ENCODE data around the gene NAPSA. TPM values are rescaled to one million over a fixed set of nuclear protein-coding genes. Genes with fewer than 3 reads are reported as not detected.

Gene NAPSA
- total RNA-seq, 1 donor from 2014 or later = 1.3 TPM

GRCh38 chr19:50313812-50314536 is 51.5 kb downstream of the NAPSA start:
- Mint-ChIP-seq H3K27ac (ENCODE audit: unreplicated experiment) (no peak overlapping the region), H3K36me3 (ENCODE audit: unreplicated experiment) (no peaks in the 10 kb centered on the region), H3K4me3 (ENCODE audit: unreplicated experiment) (no peak overlapping the region), H3K27me3 (ENCODE audit: unreplicated experiment) (peaks cover 43% of the 10 kb centered on the region), H3K9me3 (ENCODE audit: unreplicated experiment) (no peaks in the 10 kb centered on the region), H3K4me1 (ENCODE audit: unreplicated experiment) (peaks cover 4% of the 10 kb centered on the region)
- no peak for TF ChIP-seq CTCF (IDR thresholded peaks at IDR 0.05)
- no peak for DNase-seq (ENCODE audit: extremely low spot score, unreplicated experiment)

DNA sequence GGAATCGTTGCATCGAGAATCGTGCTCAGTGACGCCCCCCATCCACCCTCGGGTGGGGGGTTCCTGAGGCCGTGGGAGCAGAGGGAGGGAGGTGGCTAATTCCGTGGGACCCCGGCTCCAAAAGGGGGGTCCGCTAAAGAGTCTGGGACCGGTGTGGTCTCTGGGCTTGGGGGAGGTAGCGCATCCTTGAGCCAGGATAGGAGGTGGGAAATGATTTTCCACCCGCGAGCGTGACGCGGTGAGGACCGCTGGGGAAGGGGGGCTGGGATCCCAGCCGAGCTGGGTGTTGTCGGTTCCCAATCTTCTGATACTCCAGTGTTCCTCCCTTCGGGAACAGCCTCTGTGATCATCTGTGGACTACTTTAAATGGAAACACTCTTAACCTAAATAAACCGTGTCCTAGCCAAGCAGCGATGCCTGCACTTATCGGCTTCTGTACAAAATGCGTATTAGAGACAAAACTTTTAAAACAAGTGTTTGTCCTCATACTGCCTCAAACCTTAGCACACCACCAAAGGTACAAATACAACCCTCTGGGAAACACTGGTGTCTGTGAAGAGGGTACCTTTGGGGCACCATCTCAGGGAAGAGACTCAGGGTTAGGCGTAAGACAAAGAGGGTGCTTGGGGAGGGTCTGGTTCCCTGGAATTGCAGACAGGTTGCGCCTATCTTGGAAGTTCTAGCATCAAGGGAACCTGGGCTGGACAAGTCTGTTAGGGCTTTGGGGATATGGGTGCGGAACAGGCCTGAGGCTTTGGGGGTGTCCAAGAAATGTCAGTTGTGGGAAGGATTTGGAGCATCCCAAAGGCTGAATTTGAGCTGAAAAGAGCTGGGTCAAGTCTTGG is 52.2 kb downstream of the NAPSA start:
- no peaks in the 10 kb centered on the region for H3K36me3 Mint-ChIP-seq (ENCODE audit: unreplicated experiment)
- H3K27me3 Mint-ChIP-seq (ENCODE audit: unreplicated experiment) = peaks cover 48% of the 10 kb centered on the region
- H3K9me3 Mint-ChIP-seq (ENCODE audit: unreplicated experiment) = no peaks in the 10 kb centered on the region
- no peak overlapping the region for H3K4me3 Mint-ChIP-seq (ENCODE audit: unreplicated experiment)
- DNase-seq (ENCODE audit: extremely low spot score, unreplicated experiment) = no peak
- no peak for TF ChIP-seq CTCF (IDR thresholded peaks at IDR 0.05)
- H3K27ac Mint-ChIP-seq (ENCODE audit: unreplicated experiment) = no peak overlapping the region
- peaks cover 4% of the 10 kb centered on the region for H3K4me1 Mint-ChIP-seq (ENCODE audit: unreplicated experiment)

GRCh38 chr19:50311723-50312635 is 53.5 kb downstream of the NAPSA start:
- Mint-ChIP-seq H3K27me3 (ENCODE audit: unreplicated experiment) (peaks cover 46% of the 10 kb centered on the region), H3K36me3 (ENCODE audit: unreplicated experiment) (no peaks in the 10 kb centered on the region), H3K4me1 (ENCODE audit: unreplicated experiment) (peaks cover 4% of the 10 kb centered on the region), H3K27ac (ENCODE audit: unreplicated experiment) (no peak overlapping the region), H3K9me3 (ENCODE audit: unreplicated experiment) (no peaks in the 10 kb centered on the region), H3K4me3 (ENCODE audit: unreplicated experiment) (no peak overlapping the region)
- DNase-seq (ENCODE audit: extremely low spot score, unreplicated experiment) = no peak
- no peak for TF ChIP-seq CTCF (IDR thresholded peaks at IDR 0.05)

DNA sequence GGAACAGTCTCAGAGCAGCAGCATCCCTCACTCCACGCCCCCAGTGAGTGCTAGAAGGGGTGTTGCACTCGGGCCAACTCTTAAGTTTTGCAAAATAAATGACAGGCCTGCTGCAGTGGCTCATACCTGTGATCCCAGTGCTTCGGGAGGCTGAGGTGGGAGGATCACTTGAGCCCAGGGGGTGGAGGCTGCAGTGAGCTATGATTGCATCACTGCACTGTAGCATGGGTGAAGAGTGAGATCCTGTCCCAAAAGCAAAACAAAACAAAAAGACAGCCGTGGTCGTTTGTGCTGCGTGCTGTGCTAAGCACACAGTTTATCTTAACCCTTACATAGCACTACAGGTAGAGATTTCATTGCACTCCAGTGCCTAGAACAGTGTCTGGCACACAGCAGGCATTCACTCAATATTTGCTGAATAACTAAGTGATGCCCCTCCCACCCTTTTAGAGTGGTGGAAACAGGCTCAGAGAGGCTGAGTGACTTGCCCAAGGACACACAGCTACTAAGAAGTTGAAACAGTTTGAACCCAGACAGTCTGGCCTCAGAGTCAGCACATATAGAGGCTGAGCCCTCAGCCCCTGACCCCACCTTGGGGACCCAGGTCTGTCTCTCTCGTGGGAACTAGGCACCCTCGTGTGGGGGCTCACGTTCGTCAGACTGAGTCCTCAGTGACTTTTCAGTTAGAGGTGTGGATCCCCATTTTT is 54.5 kb downstream of the NAPSA start:
- Mint-ChIP-seq H3K27me3 (ENCODE audit: unreplicated experiment) (peaks cover 40% of the 10 kb centered on the region), H3K27ac (ENCODE audit: unreplicated experiment) (no peak overlapping the region), H3K4me1 (ENCODE audit: unreplicated experiment) (peaks cover 4% of the 10 kb centered on the region), H3K4me3 (ENCODE audit: unreplicated experiment) (no peak overlapping the region), H3K36me3 (ENCODE audit: unreplicated experiment) (no peaks in the 10 kb centered on the region), H3K9me3 (ENCODE audit: unreplicated experiment) (no peaks in the 10 kb centered on the region)
- no peak for DNase-seq (ENCODE audit: extremely low spot score, unreplicated experiment)
- TF ChIP-seq CTCF (IDR thresholded peaks at IDR 0.05) = no peak
